Measurements from ENCODE around the gene UBTF.

DNA sequence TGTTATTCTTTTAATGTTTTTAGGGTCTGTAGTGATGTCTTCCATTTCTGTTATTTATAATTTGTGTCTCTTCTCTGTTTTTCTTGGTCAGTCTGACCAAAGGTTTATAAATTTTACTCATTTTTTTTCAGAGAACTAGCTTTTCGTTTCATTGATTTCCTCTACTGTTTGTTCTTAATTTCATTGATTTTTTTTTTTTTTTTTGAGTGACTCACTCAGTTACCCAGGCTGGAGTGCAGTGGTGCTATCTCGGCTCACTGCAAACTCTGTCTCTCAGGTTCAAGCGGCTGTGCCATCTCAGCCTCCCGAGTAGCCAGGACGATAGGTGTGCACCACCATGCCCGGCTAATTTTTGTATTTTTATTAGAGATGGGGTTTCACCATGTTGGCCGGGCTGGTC is 12.6 kb upstream of the UBTF start:
- TF ChIP-seq CTCF (optimal IDR thresholded peaks at IDR 0.05 in 1 of 3, IDR thresholded peaks at IDR 0.05 in 1 of 3, conservative IDR thresholded peaks at IDR 0.05 in 1 of 3; ENCODE audit: extremely low read depth in 1 of 3, insufficient read depth in 2 of 3, low read length in 3 of 3) (no peak), EZH2 (IDR thresholded peaks at IDR 0.05; ENCODE audit: low read length) (no peak)
